Measurements from ENCODE around the gene OR5L1. TPM values are rescaled to one million over a fixed set of nuclear protein-coding genes. Genes with fewer than 3 reads are reported as not detected.

OR5L1 gene
- total RNA-seq, 1 experiment from 2014 or later: not detected

GRCh38 chr11:55795256-55795655 lies 15.9 kb upstream of the OR5L1 start, which contains the start of gene OR5D14:
OR5D14 (plus strand) TSS chr11:55795556; CDS start chr11:55795556, 0 bp downstream.
- H3K4ac ChIP-seq (ENCODE audit: low read depth, low read length): no peak within 1 kb of the TSS
- H3K9me3 ChIP-seq (ENCODE audit: control insufficient read depth, low read depth, low read length): peaks cover 73% of the 10 kb centered on the region
- Mint-ChIP-seq H3K36me3 (ENCODE audit: insufficient read depth in 1 of 3, low read depth in 3 of 3) (peaks cover 0 to 21% (median 4%) of the 10 kb centered on the region in 3 experiments; a peak in 4 of 7 replicates), H3K9me3 (peaks cover 74 to 81% of the 10 kb centered on the region in 2 experiments), H3K27ac (no peak within 1 kb of the TSS), H3K4me1 (no peaks in the 10 kb centered on the region), H3K4me3 (no peak within 1 kb of the TSS), H3K27me3 (ENCODE audit: low read depth) (peaks cover 1% of the 10 kb centered on the region; the same call in 1 of the 2 replicates)
- H3K79me2 ChIP-seq (ENCODE audit: insufficient read depth, low read length): no peaks in the 10 kb centered on the region
- no peak within 1 kb of the TSS for H3K23ac ChIP-seq (ENCODE audit: insufficient read length, low read depth, low read length)
- TF ChIP-seq, protein P1, sequence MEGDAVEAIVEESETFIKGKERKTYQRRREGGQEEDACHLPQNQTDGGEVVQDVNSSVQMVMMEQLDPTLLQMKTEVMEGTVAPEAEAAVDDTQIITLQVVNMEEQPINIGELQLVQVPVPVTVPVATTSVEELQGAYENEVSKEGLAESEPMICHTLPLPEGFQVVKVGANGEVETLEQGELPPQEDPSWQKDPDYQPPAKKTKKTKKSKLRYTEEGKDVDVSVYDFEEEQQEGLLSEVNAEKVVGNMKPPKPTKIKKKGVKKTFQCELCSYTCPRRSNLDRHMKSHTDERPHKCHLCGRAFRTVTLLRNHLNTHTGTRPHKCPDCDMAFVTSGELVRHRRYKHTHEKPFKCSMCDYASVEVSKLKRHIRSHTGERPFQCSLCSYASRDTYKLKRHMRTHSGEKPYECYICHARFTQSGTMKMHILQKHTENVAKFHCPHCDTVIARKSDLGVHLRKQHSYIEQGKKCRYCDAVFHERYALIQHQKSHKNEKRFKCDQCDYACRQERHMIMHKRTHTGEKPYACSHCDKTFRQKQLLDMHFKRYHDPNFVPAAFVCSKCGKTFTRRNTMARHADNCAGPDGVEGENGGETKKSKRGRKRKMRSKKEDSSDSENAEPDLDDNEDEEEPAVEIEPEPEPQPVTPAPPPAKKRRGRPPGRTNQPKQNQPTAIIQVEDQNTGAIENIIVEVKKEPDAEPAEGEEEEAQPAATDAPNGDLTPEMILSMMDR (conservative IDR thresholded peaks at IDR 0.05): no peak
- no peak within 1 kb of the TSS for H2AFZ ChIP-seq (ENCODE audit: low read length)
- no peaks in the 10 kb centered on the region for H3K27me3 ChIP-seq (ENCODE audit: insufficient read depth, low read length)
- H3K14ac ChIP-seq (ENCODE audit: insufficient read depth, low read length): no peak within 1 kb of the TSS
- no peak within 1 kb of the TSS for H2BK20ac ChIP-seq (ENCODE audit: low read depth, low read length, poor library complexity, severe bottlenecking)
- no peak within 1 kb of the TSS for H2BK12ac ChIP-seq (ENCODE audit: insufficient read length, low read depth, low read length)
- no peak within 1 kb of the TSS for H2AK5ac ChIP-seq (ENCODE audit: insufficient read length, low read length)
- no peak within 1 kb of the TSS for H2BK15ac ChIP-seq (ENCODE audit: low read depth, low read length)
- no peak within 1 kb of the TSS for H2BK120ac ChIP-seq (ENCODE audit: low read depth, low read length, poor library complexity, severe bottlenecking)
- no peaks in the 10 kb centered on the region for H3K79me1 ChIP-seq (ENCODE audit: insufficient read depth, low read depth, low read length, poor library complexity, severe bottlenecking)
- H3K9ac ChIP-seq (ENCODE audit: extremely low read depth, insufficient read length, low read length): no peak within 1 kb of the TSS
- no peak within 1 kb of the TSS for H4K91ac ChIP-seq (ENCODE audit: insufficient read length, low read depth, low read length)
- no peak within 1 kb of the TSS for H3K56ac ChIP-seq (ENCODE audit: insufficient read length, low read depth, low read length)
- DNase-seq: no peak
- no peaks in the 10 kb centered on the region for H3K23me2 ChIP-seq (ENCODE audit: insufficient read length, low read depth, low read length, poor library complexity, severe bottlenecking)
- no peak within 1 kb of the TSS for H2BK5ac ChIP-seq (ENCODE audit: insufficient read length, low read length)
- no peak within 1 kb of the TSS for H4K5ac ChIP-seq (ENCODE audit: insufficient read length, low read depth, low read length)
- H3K4me1 ChIP-seq (ENCODE audit: insufficient read depth, low read length): no peaks in the 10 kb centered on the region
- H3T11ph ChIP-seq (ENCODE audit: low read length): no peak within 1 kb of the TSS
- no peaks in the 10 kb centered on the region for H4K20me1 ChIP-seq (ENCODE audit: control insufficient read depth, insufficient read depth, insufficient read length)
- H3K27ac ChIP-seq (ENCODE audit: insufficient read length, low read depth, low read length): no peak within 1 kb of the TSS
- no peak within 1 kb of the TSS for H3K18ac ChIP-seq (ENCODE audit: insufficient read length, low read depth, low read length)
- H3K4me2 ChIP-seq (ENCODE audit: insufficient read depth, insufficient read length, low read length): no peak within 1 kb of the TSS
- H4K8ac ChIP-seq (replicated peaks; ENCODE audit: insufficient read length, low read depth, low read length): no peak within 1 kb of the TSS

Measured in H9 (cell line).